ENCODE measurements around the gene OR2B6. TPM values are rescaled to one million over a fixed set of nuclear protein-coding genes. Genes with fewer than 3 reads are reported as not detected.

Gene OR2B6
- total RNA-seq, 2 donors from 2014 or later = not detected

DNA sequence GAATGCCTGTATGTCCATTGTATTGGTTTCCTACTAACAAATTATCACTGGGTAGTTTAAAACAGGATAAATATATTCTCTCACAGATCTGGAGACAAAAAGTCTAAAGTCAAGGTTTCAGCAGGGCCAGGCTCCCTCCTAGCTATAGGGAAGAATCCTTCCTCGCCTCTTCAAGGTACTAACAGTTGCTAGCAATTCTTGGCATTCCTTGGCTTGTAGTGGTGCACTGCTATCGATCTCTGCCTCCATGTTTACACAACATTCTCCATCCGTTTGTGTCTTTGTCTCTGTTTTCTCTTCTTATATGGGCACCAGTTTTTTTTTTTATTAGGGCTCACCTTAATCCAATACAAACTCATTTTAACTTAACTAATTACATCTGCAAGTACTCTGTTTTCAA, 48.9 kb downstream of the OR2B6 start:
- Histone ChIP-seq H3K27ac (no peak overlapping the region), H3K27me3 (peaks cover 0 to 4% of the 10 kb centered on the region in 2 donors), H3K36me3 (replicated peaks in 1 of 2; ENCODE audit: insufficient read depth in 1 of 2, low read depth in 2 of 2) (no peaks in the 10 kb centered on the region), H3K4me3 (no peak overlapping the region), H3K4me1 (no peaks in the 10 kb centered on the region), H3K9me3 (no peaks in the 10 kb centered on the region)
- DNase-seq = no peak
- WGBS, 2 donors = 13 to 18% methylated on average over 3 of the region's 3 CpGs
- intact Hi-C loops (cut with DNase I) = no loop called here
- no peak for ATAC-seq
- TF ChIP-seq, protein P1, sequence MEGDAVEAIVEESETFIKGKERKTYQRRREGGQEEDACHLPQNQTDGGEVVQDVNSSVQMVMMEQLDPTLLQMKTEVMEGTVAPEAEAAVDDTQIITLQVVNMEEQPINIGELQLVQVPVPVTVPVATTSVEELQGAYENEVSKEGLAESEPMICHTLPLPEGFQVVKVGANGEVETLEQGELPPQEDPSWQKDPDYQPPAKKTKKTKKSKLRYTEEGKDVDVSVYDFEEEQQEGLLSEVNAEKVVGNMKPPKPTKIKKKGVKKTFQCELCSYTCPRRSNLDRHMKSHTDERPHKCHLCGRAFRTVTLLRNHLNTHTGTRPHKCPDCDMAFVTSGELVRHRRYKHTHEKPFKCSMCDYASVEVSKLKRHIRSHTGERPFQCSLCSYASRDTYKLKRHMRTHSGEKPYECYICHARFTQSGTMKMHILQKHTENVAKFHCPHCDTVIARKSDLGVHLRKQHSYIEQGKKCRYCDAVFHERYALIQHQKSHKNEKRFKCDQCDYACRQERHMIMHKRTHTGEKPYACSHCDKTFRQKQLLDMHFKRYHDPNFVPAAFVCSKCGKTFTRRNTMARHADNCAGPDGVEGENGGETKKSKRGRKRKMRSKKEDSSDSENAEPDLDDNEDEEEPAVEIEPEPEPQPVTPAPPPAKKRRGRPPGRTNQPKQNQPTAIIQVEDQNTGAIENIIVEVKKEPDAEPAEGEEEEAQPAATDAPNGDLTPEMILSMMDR (IDR thresholded peaks at IDR 0.05) = no peak
- no peak for TF ChIP-seq POLR2A (IDR thresholded peaks at IDR 0.05)

Other genes with a start within 250 kb of the OR2B6 start
- gene OR2B2, start 44.8 kb upstream of the OR2B6 start, total RNA-seq = not detected
- 1 to 10 TPM; 2.9 to 4.3 TPM for gene ZNF165, start 123.3 kb downstream of the OR2B6 start, total RNA-seq
- gene ZSCAN16, start 167.4 kb downstream of the OR2B6 start, total RNA-seq = 1 to 10 TPM; 1.3 to 5.9 TPM
- gene ZKSCAN8, start 184.6 kb downstream of the OR2B6 start, total RNA-seq = 10 to 100 TPM; 12.5 to 14.8 TPM

All from body of pancreas (tissue), 4 donors.